Endothelial cell of umbilical vein (primary cell): ENCODE results near the gene BNIPL. TPM values are rescaled to one million over a fixed set of nuclear protein-coding genes. Genes with fewer than 3 reads are reported as not detected.

ENCODE experiments used
- BruUV-seq: library from RNA; stranded (reverse); fragments of 400-500 nt; replicated peaks from 2 replicates; lab custom pipeline; 2021; lab: Mats Ljungman, UMichigan
- CTCF ChIA-PET: fragments of 300-600, 350-600 bp; sonication (Branson Sonifier 250); formaldehyde crosslinking; loops from one replicate; lab custom pipeline; 2021; ENCODE audit warnings: antibody characterized with exemption, inconsistent platforms; lab: Charles Lee
- POLR2A ChIA-PET: fragments of 300-600, 350-600 bp; sonication (Branson Sonifier 250); formaldehyde crosslinking; loops from one replicate; lab custom pipeline; 2021; ENCODE audit warnings: antibody characterized with exemption, inconsistent platforms; lab: Charles Lee
- DNase-seq: peaks from one replicate; pipeline ENCODE4 v3.0.0-alpha.2; 2011; ENCODE audit warnings: low read depth, low spot score
- FAIRE-seq: peaks from 2 replicates; lab custom pipeline; 2011; peaks lifted over from hg19 to GRCh38; lab: Jason Lieb, UNC
- H2AFZ ChIP-seq: 2 replicates; pipeline ENCODE4 v1.6.0; 2012; ENCODE audit warnings: low read depth, low read length, control low read depth, inconsistent platforms
- H3K27ac ChIP-seq: 2 replicates; pipeline ENCODE4 v1.5.1; 2011; ENCODE audit warnings: low read depth, mild to moderate bottlenecking, control low read depth, low read length, moderate library complexity; ENCODE audit not compliant: insufficient read depth
- H3K27me3 ChIP-seq, 2 experiments: 2 replicates each; pipeline versions ENCODE4 v1.6.0 to v1.6.1; 2011; ENCODE audit warnings: low read length in 2 of 2, mixed read lengths in 1 of 2; ENCODE audit not compliant: control insufficient read depth in 2 of 2, insufficient read depth in 2 of 2
- H3K36me3 ChIP-seq, 2 experiments: 2 replicates in 1 of 2; 3 replicates in 1 of 2; pipeline ENCODE4 v1.5.1; 2011; ENCODE audit warnings: low read length in 2 of 2, mild to moderate bottlenecking in 1 of 2, moderate library complexity in 1 of 2; ENCODE audit not compliant: control insufficient read depth in 2 of 2, insufficient read depth in 2 of 2; ENCODE audit errors: extremely low read depth in 1 of 2
- H3K4me1 ChIP-seq: 3 replicates; pipeline ENCODE4 v1.5.1; 2011; ENCODE audit warnings: mild to moderate bottlenecking, low read length; ENCODE audit not compliant: control insufficient read depth, insufficient read depth; ENCODE audit errors: extremely low read depth
- H3K4me2 ChIP-seq: 2 replicates; pipeline ENCODE4 v1.6.1; 2011; ENCODE audit warnings: low read length, control low read depth, mixed read lengths; ENCODE audit not compliant: insufficient read depth
- H3K4me3 ChIP-seq, 3 experiments: fragments of 200-600 bp in 1 of 3; sonication (generic), shearing (Covaris generic) in 1 of 3; replicated peaks in 1 of 3; 2 replicates each; pipeline ENCODE4 v1.5.1; 2011 to 2016; ENCODE audit warnings: control low read depth in 3 of 3, low read length in 3 of 3, mild to moderate bottlenecking in 2 of 3, inconsistent platforms in 1 of 3, low read depth in 1 of 3, moderate library complexity in 1 of 3; ENCODE audit not compliant: insufficient read depth in 1 of 3
- H3K79me2 ChIP-seq: 2 replicates; pipeline ENCODE4 v1.6.0; 2012; ENCODE audit warnings: low read length, inconsistent platforms; ENCODE audit not compliant: control insufficient read depth, insufficient read depth
- H3K9ac ChIP-seq: replicated peaks from 2 replicates; pipeline ENCODE3; 2011; ENCODE audit warnings: low read length, control low read depth; ENCODE audit not compliant: insufficient read depth; ENCODE audit errors: extremely low read depth
- H3K9me1 ChIP-seq: replicated peaks from 3 replicates; pipeline ENCODE4 v1.6.0; 2011; ENCODE audit warnings: mild to moderate bottlenecking, low read length; ENCODE audit not compliant: control insufficient read depth, insufficient read depth; ENCODE audit errors: extremely low read depth
- H3K9me3 ChIP-seq: replicated peaks from 2 replicates; pipeline ENCODE4 v1.5.1; 2012; ENCODE audit warnings: low read length, inconsistent platforms; ENCODE audit not compliant: control insufficient read depth, insufficient read depth
- H4K20me1 ChIP-seq: replicated peaks from 2 replicates; pipeline ENCODE3; 2011; ENCODE audit warnings: mild to moderate bottlenecking, low read length; ENCODE audit not compliant: control insufficient read depth, insufficient read depth; ENCODE audit errors: extremely low read depth
- EZH2 ChIP-seq: IDR thresholded peaks from 2 replicates; pipeline ENCODE4 v1.6.1; 2012; ENCODE audit warnings: borderline replicate concordance, low read depth, mild to moderate bottlenecking, moderate library complexity, low read length, inconsistent platforms; ENCODE audit not compliant: severe bottlenecking
- FOS ChIP-seq: IDR thresholded peaks from 2 replicates; pipeline ENCODE4 v1.6.1; 2011; ENCODE audit warnings: mild to moderate bottlenecking, low read length, moderate library complexity, borderline replicate concordance; ENCODE audit not compliant: insufficient read depth
- GATA2 ChIP-seq: IDR thresholded peaks from 2 replicates; pipeline ENCODE4 v1.7.0; 2011; ENCODE audit warnings: low read depth, mild to moderate bottlenecking, moderate library complexity, mixed read lengths, low read length; ENCODE audit not compliant: insufficient read length, insufficient read depth
- JUN ChIP-seq: IDR thresholded peaks from 2 replicates; pipeline ENCODE4 v1.6.1; 2011; ENCODE audit warnings: borderline replicate concordance, low read depth; ENCODE audit not compliant: insufficient read length, insufficient read depth
- MYC ChIP-seq: IDR thresholded peaks from one replicate; pipeline ENCODE4 v1.6.1; 2011; ENCODE audit warnings: mild to moderate bottlenecking, low read depth, low read length
- POLR2A ChIP-seq: IDR thresholded peaks from 2 replicates; pipeline ENCODE4 v1.6.1; 2012; ENCODE audit warnings: low read depth, mild to moderate bottlenecking, control low read depth, low read length
- POLR2AphosphoS5 ChIP-seq: IDR thresholded peaks from 2 replicates; pipeline ENCODE4 v1.6.1; 2012; ENCODE audit warnings: low read depth, mild to moderate bottlenecking, control low read depth, low read length, moderate library complexity; ENCODE audit not compliant: insufficient read depth
- dilution Hi-C: fragments of 300-500 bp; cut with MboI; formaldehyde crosslinking; loops from one replicate; pipeline ENCODE4 v1.15.0; 2019; ENCODE audit warnings: low sequenced_read_pairs; ENCODE audit not compliant: extremely low pct_ligation_motif_present
- intact Hi-C: fragments of 100-400 bp; cut with micrococcal nuclease; formaldehyde crosslinking; loops from one replicate; pipeline ENCODE4 v1.10.0; 2022
- polyA plus RNA-seq, 4 experiments: library from polyadenylated mRNA; depleted of rRNA in 3 of 4; stranded (reverse) in 3 of 4; unstranded in 1 of 4; fragments of >200 nt; gene quantifications; 2 replicates each; pipeline versions ENCODE4 v1.2.1 to v1.2.3, GENCODE V29; 2011 to 2012; ENCODE audit warnings: missing spikeins in 1 of 4
- total RNA-seq: library from RNA; stranded (reverse); gene quantifications from 2 replicates; pipeline ENCODE4 v1.2.3, GENCODE V29; 2021
- TF ChIP-seq, protein P1 (sequence below): IDR thresholded peaks from 2 replicates; pipeline ENCODE4 v1.6.1; 2011; ENCODE audit not compliant: insufficient read depth, insufficient read length
- TF ChIP-seq, protein P2 (sequence below), 2 donors: IDR thresholded peaks; 1 replicate in 1 of 2; 2 replicates in 1 of 2; pipeline ENCODE4 v1.5.1; 2011; ENCODE audit warnings: low read length in 2 of 2, mild to moderate bottlenecking in 2 of 2, moderate library complexity in 2 of 2, control low read depth in 1 of 2, inconsistent platforms in 1 of 2, low read depth in 1 of 2; ENCODE audit not compliant: insufficient read depth in 1 of 2; ENCODE audit errors: extremely low read depth in 1 of 2

BNIPL gene
- total and polyA plus RNA-seq, 2 donors (not counting 3 experiments of a cell fraction or from before 2014, with no cell fraction given), result 0.26 to 0.42 TPM

DNA sequence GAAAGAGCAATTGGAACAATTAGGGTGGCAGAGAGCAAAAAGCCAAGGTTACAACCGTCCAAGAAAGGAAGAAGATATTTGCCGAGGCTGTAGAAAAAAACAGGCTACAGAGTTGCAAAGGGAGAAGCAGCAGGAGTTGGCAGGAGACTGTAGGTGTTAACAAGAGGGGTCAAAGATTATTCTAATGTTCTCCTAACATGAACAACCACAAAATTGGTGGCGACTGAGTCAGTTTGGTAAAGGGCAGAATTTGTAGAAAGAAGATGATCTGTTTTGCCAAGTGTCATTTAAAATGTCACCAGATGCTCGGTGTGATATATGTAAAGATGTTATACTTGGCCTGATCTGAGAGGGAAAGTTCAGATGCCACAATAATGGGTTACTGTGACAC, 28.5 kb upstream of the BNIPL start:
- Histone ChIP-seq H2AFZ (peak overlapping the region; percentile 29), H3K36me3 (no peaks in the 10 kb centered on the region), H3K4me2 (peak overlapping the region; percentile 54), H3K9ac (peak overlapping the region; percentile 58), H3K27me3 (no peaks in the 10 kb centered on the region), H3K9me3 (no peaks in the 10 kb centered on the region), H3K4me3 (peak overlapping the region in 1 of 3 experiments; percentile 28), H3K9me1 (no peaks in the 10 kb centered on the region), H4K20me1 (no peaks in the 10 kb centered on the region), H3K4me1 (peaks cover 28% of the 10 kb centered on the region), H3K79me2 (no peaks in the 10 kb centered on the region), H3K27ac (peak overlapping the region; percentile 88)
- dilution Hi-C loops, result no loop called here
- ChIA-PET POLR2A (no interaction called here), CTCF (interaction anchor here (1.5 to 3.7 kb wide), 2 partner anchors 11 to 12 kb away, joined by 4 to 127 read pairs; no protein-coding TSS in a partner anchor)
- DNase-seq (no peak), FAIRE-seq (no peak)
- intact Hi-C loops, result loop anchor here (1.0 to 2.0 kb wide), 5 partner anchors 40 to 158 kb away; partner anchors contain the start of genes CDC42SE1, SCNM1 and SETDB1
- BruUV-seq, result no TSS peak
- TF ChIP-seq JUN (peak; percentile 81), POLR2AphosphoS5 (no peak), GATA2 (no peak)

DNA sequence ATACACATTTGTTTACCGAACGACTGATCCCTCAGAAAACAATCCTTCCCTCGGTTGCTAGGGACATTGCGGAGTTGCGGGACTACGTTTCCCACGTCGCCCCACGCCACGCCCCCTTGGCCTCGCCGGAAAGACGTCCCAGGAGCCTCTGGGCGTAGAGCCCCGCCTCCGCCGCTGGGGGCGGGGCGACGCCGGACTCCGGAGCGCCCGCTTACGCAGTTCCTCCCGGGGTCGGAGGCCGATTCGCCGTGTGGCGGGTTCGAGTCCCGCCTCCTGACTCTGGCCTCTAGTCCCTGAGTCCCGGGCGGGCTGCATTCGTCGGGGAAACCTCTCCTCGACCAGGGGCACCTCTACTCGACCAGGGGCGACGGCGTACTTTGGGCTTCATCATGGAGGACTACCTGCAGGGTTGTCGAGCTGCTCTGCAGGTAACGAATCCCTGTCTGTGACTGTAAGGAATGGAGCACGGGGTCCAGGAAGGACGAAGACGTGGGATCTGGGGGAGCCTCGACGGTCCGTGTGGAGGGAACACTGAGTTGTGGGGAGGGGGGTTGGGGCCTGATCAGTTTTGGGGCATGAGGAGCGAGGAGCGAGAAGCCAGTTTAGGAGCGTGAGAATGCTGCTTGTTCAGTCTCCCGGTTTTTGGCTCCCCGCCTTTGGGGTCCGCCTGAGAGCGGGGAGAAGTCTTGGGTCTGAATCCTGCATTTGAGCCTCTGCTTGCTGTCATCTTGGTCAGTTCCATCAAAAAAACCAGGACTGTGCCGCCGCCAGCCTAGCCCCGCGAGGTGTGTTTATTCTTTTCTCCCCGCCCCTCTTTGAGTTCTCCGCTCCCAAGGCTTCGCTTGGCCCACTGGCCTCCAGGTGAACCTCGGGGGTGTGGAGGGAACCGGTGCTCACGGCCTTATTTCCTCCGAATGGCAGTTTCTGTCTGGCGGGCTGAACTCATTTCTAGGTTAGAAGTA, 27.9 kb upstream of the BNIPL start, which contains the start of gene PRUNE1:
Gene PRUNE1, plus strand, starts transcription at position 206 of the 962 bp plus-strand sequence. Its CDS starts 184 bp downstream, at position 390.
- no peaks in the 10 kb centered on the region for H3K9me1 ChIP-seq
- H3K4me2 ChIP-seq, result peak within 1 kb of the TSS; percentile 54
- peak within 1 kb of the TSS; percentile 58 for H3K9ac ChIP-seq
- peak within 1 kb of the TSS; percentile 7 to 82 (median 52) for H3K4me3 ChIP-seq
- no peak for TF ChIP-seq MYC
- TF ChIP-seq EZH2, result no peak
- no peak for TF ChIP-seq POLR2A
- no peak for TF ChIP-seq GATA2
- TF ChIP-seq, protein P1, sequence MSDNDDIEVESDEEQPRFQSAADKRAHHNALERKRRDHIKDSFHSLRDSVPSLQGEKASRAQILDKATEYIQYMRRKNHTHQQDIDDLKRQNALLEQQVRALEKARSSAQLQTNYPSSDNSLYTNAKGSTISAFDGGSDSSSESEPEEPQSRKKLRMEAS, result peak; percentile 7
- no peak for TF ChIP-seq JUN
- no peak for TF ChIP-seq FOS
- TF ChIP-seq, protein P2, sequence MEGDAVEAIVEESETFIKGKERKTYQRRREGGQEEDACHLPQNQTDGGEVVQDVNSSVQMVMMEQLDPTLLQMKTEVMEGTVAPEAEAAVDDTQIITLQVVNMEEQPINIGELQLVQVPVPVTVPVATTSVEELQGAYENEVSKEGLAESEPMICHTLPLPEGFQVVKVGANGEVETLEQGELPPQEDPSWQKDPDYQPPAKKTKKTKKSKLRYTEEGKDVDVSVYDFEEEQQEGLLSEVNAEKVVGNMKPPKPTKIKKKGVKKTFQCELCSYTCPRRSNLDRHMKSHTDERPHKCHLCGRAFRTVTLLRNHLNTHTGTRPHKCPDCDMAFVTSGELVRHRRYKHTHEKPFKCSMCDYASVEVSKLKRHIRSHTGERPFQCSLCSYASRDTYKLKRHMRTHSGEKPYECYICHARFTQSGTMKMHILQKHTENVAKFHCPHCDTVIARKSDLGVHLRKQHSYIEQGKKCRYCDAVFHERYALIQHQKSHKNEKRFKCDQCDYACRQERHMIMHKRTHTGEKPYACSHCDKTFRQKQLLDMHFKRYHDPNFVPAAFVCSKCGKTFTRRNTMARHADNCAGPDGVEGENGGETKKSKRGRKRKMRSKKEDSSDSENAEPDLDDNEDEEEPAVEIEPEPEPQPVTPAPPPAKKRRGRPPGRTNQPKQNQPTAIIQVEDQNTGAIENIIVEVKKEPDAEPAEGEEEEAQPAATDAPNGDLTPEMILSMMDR (IDR thresholded peaks at IDR 0.05; ENCODE audit: extremely low read depth in 1 of 2, insufficient read depth in 1 of 2, low read depth in 1 of 2, low read length in 2 of 2), result no peak
- peak; percentile 36 for TF ChIP-seq POLR2AphosphoS5
- H2AFZ ChIP-seq, result peak within 1 kb of the TSS; percentile 68
- POLR2A ChIA-PET, result no interaction called here
- H3K4me1 ChIP-seq, result peaks cover 28% of the 10 kb centered on the region
- DNase-seq (peak; percentile 98), FAIRE-seq (peak; percentile 87)
- no peaks in the 10 kb centered on the region for H3K36me3 ChIP-seq
- H3K9me3 ChIP-seq, result no peaks in the 10 kb centered on the region
- BruUV-seq, result TSS peak; percentile 37
- no peaks in the 10 kb centered on the region for H3K27me3 ChIP-seq
- H3K79me2 ChIP-seq, result no peaks in the 10 kb centered on the region
- CTCF ChIA-PET, result interaction anchor here (0.7 to 1.5 kb wide), 3 partner anchors 12 to 91 kb away, joined by 3 to 4 read pairs (median 3); no protein-coding TSS in a partner anchor
- H4K20me1 ChIP-seq, result no peaks in the 10 kb centered on the region
- intact Hi-C loops (loop anchor here (1.0 to 2.0 kb wide), 5 partner anchors 40 to 158 kb away; partner anchors contain the start of genes CDC42SE1, SCNM1 and SETDB1), dilution Hi-C loops (no loop called here)
- H3K27ac ChIP-seq, result peak within 1 kb of the TSS; percentile 88
